HuH-7 (cell line): ENCODE results near the gene KLHL25.
A peak's percentile ranks its signal among the peaks of the same experiment; 100 is the strongest.

ENCODE experiments used
- DNase-seq: peaks from one replicate; pipeline ENCODE4 v3.0.0; 2011; ENCODE audit warnings: low spot score

The KLHL25 gene

DNA sequence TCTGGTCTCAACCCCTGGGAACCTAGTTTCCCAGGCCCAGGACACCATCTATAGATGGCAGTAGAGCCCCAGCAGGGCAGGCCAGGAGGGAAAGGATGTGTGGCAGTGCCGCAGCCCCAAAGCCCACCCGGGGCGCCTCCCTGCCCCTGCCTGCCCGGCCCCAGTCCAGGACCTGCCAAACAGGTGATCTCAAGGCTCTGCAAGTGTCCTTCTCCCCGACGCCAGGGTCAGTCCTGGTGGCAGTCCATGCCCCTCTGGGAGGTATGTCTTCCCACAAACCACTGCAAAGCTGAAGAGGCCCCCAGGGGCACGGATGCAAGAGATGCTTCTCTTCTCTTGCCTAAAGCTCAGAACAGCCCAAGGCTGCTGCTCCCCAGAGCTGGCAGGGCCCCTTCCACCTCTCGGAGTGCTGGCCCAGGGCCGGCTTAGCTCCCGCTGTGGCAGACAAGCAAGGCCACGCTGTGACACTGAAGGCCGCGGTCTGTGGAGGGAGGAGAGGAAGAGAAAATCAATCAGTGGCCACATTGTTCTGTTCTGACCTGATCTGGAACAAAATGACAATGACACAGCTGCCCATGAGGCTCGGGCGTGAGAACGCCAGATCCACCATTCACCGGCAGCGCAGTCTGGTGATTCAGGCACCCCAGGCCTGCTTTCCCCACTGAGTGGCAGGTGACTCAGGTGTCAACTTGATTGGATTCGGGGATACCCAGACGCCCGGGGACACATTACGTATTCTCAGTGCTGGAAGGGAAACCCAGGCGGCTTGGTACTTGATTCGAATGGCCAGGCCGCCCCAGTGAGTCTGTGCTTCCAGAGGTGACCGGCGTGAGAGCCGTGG, 34.0 kb downstream of the KLHL25 start:
- peak; percentile 54 for DNase-seq

- no peak for DNase-seq
Measured at GRCh38 chr15:85760049-85760448, 34.7 kb downstream of the KLHL25 start.

DNA sequence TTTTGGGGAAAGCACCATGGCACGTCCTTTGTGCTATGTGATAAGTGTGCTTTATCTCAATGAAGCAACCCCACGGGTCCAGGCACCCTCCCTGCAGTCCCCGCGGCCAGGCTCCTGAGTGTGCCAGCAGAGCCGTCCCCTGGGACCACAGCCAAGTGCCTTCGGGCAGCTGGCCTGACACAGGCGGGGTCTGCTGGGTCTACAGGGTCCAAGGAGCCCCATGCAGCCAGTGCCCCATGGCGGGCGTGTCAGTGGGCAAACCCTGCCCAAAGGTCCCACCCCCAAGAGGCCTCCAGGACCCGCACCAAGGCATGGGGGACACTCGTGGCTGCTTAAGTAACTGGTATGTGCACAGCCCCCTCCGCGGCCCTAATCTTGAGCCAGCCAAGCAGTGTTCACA, 35.3 kb downstream of the KLHL25 start:
- no peak for DNase-seq

DNA sequence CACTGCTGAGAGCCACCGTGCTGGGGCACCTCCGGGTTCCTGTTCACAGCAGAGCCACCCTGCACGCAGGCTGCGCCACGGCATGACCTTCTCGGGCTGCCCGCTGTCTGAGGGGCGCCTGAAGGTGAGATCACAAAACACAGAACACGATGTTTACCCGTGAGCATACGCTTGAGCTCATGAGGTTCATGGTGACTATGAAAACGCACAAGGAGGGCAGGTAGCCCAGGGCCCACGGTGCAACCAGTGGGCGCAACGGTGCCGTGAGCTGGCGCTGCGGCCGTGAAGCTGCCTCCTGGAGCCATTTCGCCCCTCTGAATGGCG, 36.1 kb downstream of the KLHL25 start:
- DNase-seq: no peak

GRCh38 chr15:85757939-85758654, 36.6 kb downstream of the KLHL25 start:
- no peak for DNase-seq

GRCh38 chr15:85757073-85757938, 37.4 kb downstream of the KLHL25 start:
- DNase-seq: peak; percentile 50

GRCh38 chr15:85756411-85757072, 38.2 kb downstream of the KLHL25 start:
- no peak for DNase-seq

DNA sequence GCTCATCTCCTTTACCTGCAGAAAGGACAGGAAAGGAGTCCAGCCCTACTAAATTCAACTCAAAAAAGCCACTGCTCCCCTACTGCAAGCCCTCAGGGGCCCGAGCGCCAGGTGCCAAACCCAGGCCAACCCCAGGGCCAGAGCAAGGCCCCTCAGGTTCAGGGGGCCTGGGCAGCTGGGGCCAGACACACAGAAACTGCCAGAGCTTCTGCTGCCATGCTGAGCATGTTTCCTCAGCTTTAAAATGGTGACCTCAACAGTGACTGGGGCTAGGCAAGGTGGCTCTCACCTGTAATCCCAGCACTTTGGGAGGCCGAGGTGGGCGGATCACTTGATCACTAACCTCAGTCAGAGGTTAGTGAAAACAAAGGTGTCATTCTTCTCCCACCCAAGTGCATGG, 38.8 kb downstream of the KLHL25 start:
- no peak for DNase-seq

- no peak for DNase-seq
Measured at GRCh38 chr15:85755471-85755870, 39.3 kb downstream of the KLHL25 start.

DNA sequence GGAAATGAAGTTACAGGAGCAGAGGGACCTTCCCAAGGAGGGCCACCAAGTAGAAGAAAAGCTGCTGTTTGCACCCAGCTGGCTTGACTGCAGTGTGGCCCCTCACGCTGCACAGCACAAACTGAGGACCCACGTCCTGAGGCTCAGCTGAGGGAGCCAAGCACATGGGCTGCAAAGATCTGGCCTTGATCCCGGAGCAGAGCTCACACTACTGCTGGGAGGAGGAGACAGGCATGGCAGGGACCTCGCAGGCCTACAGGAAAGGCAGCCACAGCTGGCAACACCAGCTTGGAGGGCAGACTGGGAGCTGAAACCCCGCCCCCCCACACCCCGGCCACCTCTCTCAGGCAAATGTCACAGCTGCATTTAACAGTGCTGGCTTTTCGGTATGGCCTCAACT, 39.7 kb downstream of the KLHL25 start:
- no peak for DNase-seq

DNA sequence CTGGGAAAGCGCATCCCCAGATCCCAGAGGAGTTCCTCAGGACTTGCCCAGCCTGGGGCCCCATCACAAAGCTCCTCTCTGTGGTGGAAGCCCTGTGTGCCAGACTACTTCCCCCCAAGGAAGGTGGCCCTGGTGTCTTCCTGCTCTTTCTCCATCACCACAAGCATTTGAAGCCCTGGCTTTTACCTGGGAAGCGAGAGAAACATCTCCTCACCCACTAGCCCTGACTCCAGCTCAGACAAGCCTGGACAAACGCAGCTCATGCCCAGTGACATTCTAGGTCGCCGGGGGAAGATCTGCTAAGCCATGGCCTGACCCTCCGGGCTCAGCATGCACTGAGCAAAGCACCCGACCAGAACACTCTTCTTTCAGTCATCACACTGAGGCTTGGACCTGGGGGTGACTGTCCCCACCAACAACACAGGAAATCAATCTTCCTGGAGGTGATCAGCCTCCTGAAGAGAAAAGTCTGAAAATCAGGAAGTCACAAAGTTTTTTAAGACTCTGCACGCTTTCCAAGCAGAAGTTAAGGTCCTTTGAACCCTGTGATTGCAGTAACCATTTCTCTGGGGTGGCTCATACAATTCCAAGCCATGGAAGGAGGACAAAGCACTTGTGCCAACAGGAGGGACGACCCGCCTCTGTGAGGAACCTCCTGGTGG, 40.8 kb downstream of the KLHL25 start:
- no peak for DNase-seq

DNA sequence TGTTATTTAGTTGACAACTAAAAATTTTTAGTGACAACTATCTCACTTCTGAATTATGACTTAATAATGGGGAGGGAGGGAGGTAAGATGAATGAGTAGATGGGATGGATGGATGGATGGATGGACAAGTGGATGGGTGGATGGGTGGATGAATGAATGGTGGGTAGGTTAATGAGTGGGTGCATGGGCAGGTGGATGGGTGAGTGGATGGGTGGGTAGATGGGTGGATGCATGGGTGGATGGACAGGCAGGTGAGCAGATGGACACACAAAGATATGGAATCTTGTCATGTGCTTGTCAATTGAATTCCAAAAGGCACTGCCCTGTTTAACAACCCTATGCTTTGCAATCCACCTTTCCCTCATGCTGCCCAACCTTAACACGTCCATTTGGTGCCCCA, 41.5 kb downstream of the KLHL25 start:
- no peak for DNase-seq

DNA sequence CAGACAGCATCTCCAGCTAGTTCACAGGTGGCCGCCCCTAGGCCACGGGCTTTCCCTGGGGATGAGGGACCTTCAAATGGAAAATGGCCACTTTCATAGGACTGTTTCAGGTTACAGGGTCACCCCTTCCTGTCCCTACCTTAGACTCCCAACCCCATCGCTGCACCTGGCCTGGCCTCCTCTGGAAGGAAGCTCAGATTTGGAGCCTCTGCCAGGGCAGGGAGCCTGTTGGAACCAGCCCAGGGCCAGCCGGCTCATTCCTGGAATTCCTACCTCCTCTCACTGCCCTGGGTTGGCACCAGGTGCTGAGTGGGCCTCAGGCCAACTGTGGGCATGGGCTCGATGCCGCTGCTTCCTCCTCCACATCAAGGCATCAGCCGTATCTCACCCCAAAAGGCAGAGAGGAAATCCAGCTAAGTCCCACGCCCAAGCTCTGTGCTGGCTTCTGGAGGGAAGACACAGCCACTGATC, 42.2 kb downstream of the KLHL25 start:
- no peak for DNase-seq

DNA sequence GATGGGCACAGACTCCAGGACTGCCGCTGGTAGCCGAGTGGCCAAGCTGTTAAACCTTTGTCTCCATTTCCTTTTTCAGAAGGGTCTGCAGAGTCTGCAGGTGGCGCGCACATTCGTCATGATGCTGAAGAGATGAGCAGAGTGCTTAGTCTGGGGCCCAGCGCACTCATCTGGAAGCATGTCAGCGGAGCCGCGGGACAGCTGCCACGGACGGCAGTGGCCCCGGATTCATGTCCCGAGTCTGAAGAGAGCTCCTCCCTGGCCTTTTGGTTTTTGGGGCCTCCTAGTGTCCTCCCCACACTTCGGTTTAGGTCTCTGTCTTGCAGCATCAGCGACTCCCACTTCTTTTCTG, 42.6 kb downstream of the KLHL25 start:
- DNase-seq: no peak

- DNase-seq: no peak
Measured at GRCh38 chr15:85751291-85752123, 43.2 kb downstream of the KLHL25 start.

GRCh38 chr15:85750319-85751290, 44.1 kb downstream of the KLHL25 start:
- no peak for DNase-seq

- DNase-seq: no peak
Measured at GRCh38 chr15:85749261-85750151, 45.2 kb downstream of the KLHL25 start.

DNA sequence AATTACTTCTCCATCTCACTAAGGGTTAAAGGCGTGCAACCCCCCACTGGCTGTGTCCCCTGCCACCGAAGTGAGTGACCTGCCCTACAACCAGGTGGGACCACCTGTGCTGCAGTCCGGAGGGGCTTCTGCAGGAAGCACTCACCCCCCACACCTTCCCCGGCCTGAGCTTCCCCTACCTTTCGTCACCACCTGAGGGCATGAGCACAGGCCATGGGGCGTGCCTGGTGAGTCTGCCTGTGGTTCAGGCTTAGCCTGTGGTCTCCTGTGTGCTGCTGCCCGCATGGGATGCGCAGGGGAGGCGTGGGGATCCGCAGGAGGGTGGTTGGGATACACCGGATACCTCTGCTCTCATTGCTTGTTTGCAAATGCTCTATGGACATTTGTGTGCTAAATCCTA, 46.0 kb downstream of the KLHL25 start:
- DNase-seq: no peak
